Mammary epithelial cell (primary cell): ENCODE measurements around the gene TIAM2.

ENCODE experiments used
- CTCF ChIP-seq, 2 donors: IDR thresholded peaks in 1 of 2; conservative IDR thresholded peaks in 1 of 2; 2 replicates each; pipeline ENCODE4 v1.5.1; 2011 to 2012; ENCODE audit warnings: inconsistent platforms in 2 of 2, low read length in 2 of 2, mild to moderate bottlenecking in 2 of 2, control low read depth in 1 of 2, low read depth in 1 of 2; ENCODE audit not compliant: insufficient read depth in 1 of 2; ENCODE audit errors: extremely low read depth in 1 of 2
- EZH2 ChIP-seq: IDR thresholded peaks from 2 replicates; pipeline ENCODE4 v1.6.1; 2012; ENCODE audit warnings: low read length, inconsistent platforms, borderline replicate concordance

- no peak for TF ChIP-seq CTCF (conservative IDR thresholded peaks at IDR 0.05 in 1 of 2, IDR thresholded peaks at IDR 0.05 in 1 of 2; ENCODE audit: extremely low read depth in 1 of 2, insufficient read depth in 1 of 2, low read depth in 1 of 2, low read length in 2 of 2)
- no peak for TF ChIP-seq EZH2
Observed at GRCh38 chr6:155219858-155220301, 224.8 kb downstream of the TIAM2 start.
